GM18867 (cell line): ENCODE measurements around the gene KCNAB3.
"Not testable (repeated sequence)": the region's sequence is repeated elsewhere in the genome, so short reads cannot be mapped to it uniquely, and the experiment has no call there.

Experiments
- ATAC-seq: cut with Tn5 transposase; IDR thresholded peaks from one replicate; pipeline ENCODE4 v1.9.1; 2021; ENCODE audit warnings: mild to moderate bottlenecking, moderate library complexity; ENCODE audit not compliant: unreplicated experiment

Gene KCNAB3

DNA sequence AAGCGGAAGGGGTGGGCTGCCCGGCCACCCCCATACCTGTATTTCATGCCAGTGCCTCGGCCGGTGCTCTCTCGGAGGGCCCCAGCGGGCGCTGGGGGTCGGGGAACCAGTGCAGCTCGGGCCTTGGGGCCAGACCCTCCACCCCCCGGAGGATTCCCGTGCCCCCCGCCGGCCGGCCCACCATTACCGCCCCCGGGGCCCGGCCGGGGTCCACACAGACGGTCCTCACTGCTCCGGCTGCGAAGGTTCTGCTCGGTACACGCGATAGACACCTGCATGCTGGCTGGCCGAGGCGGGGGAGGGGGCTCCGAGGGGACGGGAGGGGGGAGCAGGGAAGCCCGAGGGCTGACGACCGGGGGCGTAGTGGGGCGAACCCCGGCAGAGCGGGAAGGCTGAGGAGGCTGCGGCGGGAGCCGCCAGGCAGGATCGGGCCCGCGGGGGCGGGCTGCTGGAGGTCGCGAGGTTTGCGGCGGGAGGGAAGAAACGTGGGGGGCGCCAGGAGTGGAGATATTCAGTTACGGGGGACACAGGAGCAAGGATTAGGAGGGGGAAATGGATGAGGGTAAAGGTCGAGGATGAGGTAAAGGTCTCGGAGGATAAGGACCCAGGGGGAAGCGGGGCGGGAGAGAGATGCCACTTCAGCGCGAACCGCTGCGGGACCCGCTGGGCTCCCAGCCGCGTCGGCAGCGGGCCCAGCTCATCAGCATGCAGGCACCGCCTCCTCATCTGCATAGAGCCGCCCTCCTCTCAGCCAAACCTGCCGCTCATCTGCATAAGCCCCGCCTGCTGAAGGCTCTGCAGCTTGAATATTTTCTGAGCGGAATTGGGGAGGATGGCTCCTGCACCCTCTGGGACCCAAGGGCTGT is at the start of gene KCNAB3:
Gene KCNAB3, minus strand, starts transcription at position 699 of the 866 bp plus-strand sequence. Its CDS starts 421 bp downstream, at position 278.
- ATAC-seq = no peak

DNA sequence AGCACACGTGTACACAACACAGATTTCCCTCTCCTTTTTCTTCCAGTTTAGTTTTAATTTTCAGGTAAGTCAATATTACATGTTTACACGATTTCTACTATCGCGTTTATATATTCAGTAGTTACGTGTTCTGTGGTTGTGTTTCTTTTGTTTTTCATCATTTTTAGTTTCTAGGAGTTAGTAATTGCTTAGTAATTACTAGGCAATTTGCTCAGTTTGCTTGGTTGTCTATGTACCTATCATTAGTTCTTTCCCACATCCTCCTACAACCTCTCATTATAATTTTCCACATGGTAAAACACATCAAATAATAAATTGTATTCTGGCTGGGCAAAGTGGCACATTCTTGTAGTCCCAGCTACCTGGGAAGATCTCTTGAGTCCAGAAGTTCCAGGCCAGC is 48.1 kb upstream of the KCNAB3 start:
- no peak for ATAC-seq

DNA sequence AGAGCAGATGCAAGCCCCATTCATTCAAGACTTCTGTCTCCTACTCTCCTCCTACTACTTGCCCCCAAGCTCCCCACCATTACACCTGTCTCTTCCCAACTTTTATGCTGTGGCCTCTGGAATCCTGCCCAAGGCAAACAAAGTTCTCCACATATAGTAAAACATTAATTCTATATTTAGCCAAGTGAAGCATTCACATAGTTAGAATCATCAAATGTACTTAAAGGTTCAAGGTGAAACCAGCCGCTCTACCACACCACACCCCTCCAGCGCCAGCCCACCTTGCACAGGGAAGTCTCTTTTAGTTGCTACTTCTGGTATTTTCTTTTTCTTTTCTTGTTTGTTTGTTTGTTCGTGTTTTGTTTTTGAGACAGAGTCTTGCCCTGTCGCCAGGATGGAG is 47.4 kb upstream of the KCNAB3 start:
- no peak for ATAC-seq

DNA sequence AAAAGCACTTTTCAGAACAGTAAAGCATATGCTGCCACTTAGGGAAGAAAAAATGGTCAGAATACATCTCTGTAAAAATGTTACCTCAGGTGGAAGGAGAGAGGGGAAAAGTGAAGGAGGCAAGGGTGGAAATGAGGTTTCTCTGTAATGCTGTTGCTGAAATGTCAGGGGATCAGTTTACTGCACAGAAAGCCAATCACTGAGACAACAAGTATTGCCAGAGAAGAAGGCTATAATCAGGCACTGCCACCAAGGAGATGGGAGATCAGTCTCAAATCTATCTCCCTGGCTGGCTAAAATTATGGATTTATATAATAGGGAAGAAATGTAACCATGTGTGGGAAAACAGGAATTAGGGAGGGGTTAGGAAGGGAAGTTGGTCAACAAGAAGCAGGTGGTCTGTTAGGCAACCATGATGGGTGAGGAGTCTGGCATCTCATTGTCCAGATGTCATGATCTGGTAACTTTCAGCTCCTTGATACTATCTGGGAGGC is 45.0 kb upstream of the KCNAB3 start:
- no peak for ATAC-seq

- no peak for ATAC-seq
Measured at GRCh38 chr17:7972131-7972785, 42.6 kb upstream of the KCNAB3 start.

- no peak for ATAC-seq
Measured at GRCh38 chr17:7971651-7972050, 42.0 kb upstream of the KCNAB3 start.

GRCh38 chr17:7969433-7969832 is 39.8 kb upstream of the KCNAB3 start:
- no peak for ATAC-seq

GRCh38 chr17:7967751-7968150 is 38.1 kb upstream of the KCNAB3 start:
- ATAC-seq = no peak

GRCh38 chr17:7961421-7961820 is 31.8 kb upstream of the KCNAB3 start:
- no peak for ATAC-seq

GRCh38 chr17:7959503-7960253 is 30.0 kb upstream of the KCNAB3 start:
- no peak for ATAC-seq

- ATAC-seq = no peak
Measured at GRCh38 chr17:7956228-7956965, 26.7 kb upstream of the KCNAB3 start.

- ATAC-seq = no peak
Measured at GRCh38 chr17:7955414-7956227, 26.0 kb upstream of the KCNAB3 start.

GRCh38 chr17:7953266-7953665 is 23.6 kb upstream of the KCNAB3 start:
- not testable (repeated sequence) for ATAC-seq

DNA sequence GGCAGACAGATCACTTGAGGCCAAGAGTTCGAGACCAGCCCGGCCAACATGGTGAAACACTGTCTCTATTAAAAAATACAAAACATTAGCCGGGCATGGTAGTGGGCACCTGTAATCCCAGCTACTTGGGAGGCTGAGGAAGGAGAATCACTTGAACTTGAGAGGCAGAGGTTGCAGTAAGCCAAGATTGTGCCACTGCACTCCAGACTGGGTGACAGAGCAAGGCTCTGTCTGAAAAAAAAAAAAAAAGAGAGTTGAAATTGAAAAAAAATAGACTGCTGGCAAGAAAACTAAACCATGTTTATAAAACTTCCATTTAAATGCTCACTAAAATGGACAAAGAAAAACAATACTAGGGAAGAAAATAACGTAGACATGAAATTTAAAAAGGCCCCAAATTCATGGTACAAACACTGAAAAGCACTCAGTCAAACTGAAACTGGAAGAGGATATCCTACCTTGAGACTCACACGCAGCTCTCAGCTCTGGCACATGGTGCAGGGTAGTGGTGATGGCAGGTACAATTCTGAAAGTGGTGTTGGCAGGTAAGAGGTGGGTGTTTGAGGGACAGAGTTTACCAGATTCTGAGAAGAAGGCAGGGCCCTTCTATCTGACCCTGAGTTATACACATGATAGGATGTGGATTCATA is 21.6 kb upstream of the KCNAB3 start:
- ATAC-seq = peak; percentile 74

GRCh38 chr17:7950578-7950977 is 20.9 kb upstream of the KCNAB3 start:
- ATAC-seq = no peak

DNA sequence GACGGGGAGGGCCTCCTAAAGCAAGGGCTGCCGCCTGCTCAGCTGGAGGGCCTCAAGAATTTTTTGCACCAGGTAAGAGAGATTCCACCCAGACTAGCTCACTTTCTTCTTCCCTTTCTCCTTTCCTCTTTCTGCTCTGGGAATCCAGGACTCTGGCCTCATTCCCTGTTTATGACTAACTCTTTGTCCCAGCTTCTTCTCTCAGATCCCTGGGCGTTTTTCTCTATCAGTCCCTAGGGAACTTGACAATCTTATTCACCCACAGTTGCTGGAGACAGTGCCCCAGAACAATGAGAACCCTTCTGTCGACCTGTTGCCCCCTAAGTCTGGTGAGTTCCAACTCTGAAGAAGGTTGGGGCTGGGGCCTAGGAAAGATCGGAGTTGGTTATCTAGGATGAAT is 18.0 kb upstream of the KCNAB3 start:
- no peak for ATAC-seq

DNA sequence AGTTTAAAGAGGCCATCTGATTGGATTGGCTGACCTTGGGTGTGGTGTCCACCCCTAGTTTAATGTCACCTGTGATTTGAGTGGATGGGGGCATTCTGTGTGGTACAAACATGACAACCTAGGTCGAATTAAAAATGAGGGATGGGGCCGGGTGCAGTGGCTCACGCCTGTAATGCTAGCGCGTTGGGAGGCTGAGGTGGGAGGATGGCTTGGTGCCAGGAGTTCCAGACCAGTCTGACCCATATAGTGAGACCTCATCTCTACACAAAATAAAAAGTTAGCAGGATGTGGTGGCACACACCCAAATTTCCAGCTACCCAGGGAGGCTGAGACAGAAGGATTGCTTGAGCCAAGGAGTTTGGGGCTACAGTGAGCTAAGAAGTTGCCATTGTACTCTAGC is 16.8 kb upstream of the KCNAB3 start:
- ATAC-seq = no peak

- no peak for ATAC-seq
Measured at GRCh38 chr17:7945651-7946050, 16.0 kb upstream of the KCNAB3 start.

- no peak for ATAC-seq
Measured at GRCh38 chr17:7944326-7944725, 14.7 kb upstream of the KCNAB3 start.
